Calu3 (cell line): ENCODE data around the gene TNFRSF11A. TPM values are rescaled to one million over a fixed set of nuclear protein-coding genes. Genes with fewer than 3 reads are reported as not detected.

ENCODE experiments used
- BruUV-seq: library from RNA; stranded (reverse); fragments of 400-500 nt; replicated peaks from 2 replicates; lab custom pipeline; 2021; lab: Mats Ljungman, UMichigan
- CTCF ChIA-PET: fragments of 300-600 bp; sonication (Branson Sonifier 250); formaldehyde crosslinking; loops from one replicate; lab custom pipeline; 2022; ENCODE audit warnings: antibody characterized with exemption; lab: Charles Lee
- DNase-seq: peaks from one replicate; pipeline ENCODE4 v3.0.0; 2022
- H3K27ac Mint-ChIP-seq: one replicate; pipeline ENCODE4 v1.8.0; 2022; ENCODE audit warnings: mixed read lengths; ENCODE audit not compliant: unreplicated experiment
- H3K27me3 Mint-ChIP-seq: one replicate; pipeline ENCODE4 v1.8.0; 2022; ENCODE audit warnings: mixed read lengths; ENCODE audit not compliant: unreplicated experiment
- H3K36me3 Mint-ChIP-seq: one replicate; pipeline ENCODE4 v1.8.0; 2022; ENCODE audit warnings: mild to moderate bottlenecking, moderate library complexity, mixed read lengths; ENCODE audit not compliant: insufficient read depth, unreplicated experiment
- H3K4me1 Mint-ChIP-seq: one replicate; pipeline ENCODE4 v1.8.0; 2022; ENCODE audit warnings: mild to moderate bottlenecking, low read depth, mixed read lengths; ENCODE audit not compliant: unreplicated experiment
- H3K4me3 Mint-ChIP-seq: one replicate; pipeline ENCODE4 v1.8.0; 2022; ENCODE audit warnings: mild to moderate bottlenecking, low read depth, moderate library complexity, mixed read lengths; ENCODE audit not compliant: unreplicated experiment
- H3K9me3 Mint-ChIP-seq: one replicate; pipeline ENCODE4 v1.8.0; 2022; ENCODE audit warnings: low read depth, mixed read lengths; ENCODE audit not compliant: unreplicated experiment
- CTCF ChIP-seq: fragments of 200-600 bp; IDR thresholded peaks from one replicate; pipeline ENCODE4 v1.8.0; 2022; ENCODE audit warnings: antibody characterized with exemption; ENCODE audit not compliant: unreplicated experiment
- intact Hi-C: fragments of 100-400 bp; cut with micrococcal nuclease; formaldehyde crosslinking; loops from one replicate; pipeline ENCODE4 v1.10.0; 2022; ENCODE audit not compliant: unreplicated experiment
- total RNA-seq: library from RNA; stranded (reverse); gene quantifications from 2 replicates; pipeline ENCODE4 v1.2.3, GENCODE V29; 2022

Gene TNFRSF11A
- total RNA-seq, 1 experiment from 2014 or later = 94.6 TPM

GRCh38 chr18:62418258-62418657 is 93.1 kb downstream of the TNFRSF11A start:
- DNase-seq = no peak
- H3K36me3 Mint-ChIP-seq = peaks cover 15% of the 10 kb centered on the region
- H3K27ac Mint-ChIP-seq = peak overlapping the region; percentile 99
- TF ChIP-seq CTCF = no peak
- CTCF ChIA-PET = interaction anchor here (0.6 kb wide), 1 partner anchor 15 kb away, joined by 3 read pairs; no protein-coding TSS in a partner anchor
- no peak overlapping the region for H3K4me3 Mint-ChIP-seq
- H3K4me1 Mint-ChIP-seq = peaks cover 54% of the 10 kb centered on the region
- no peaks in the 10 kb centered on the region for H3K9me3 Mint-ChIP-seq
- no TSS peak for BruUV-seq
- intact Hi-C loops = no loop called here
- no peaks in the 10 kb centered on the region for H3K27me3 Mint-ChIP-seq

GRCh38 chr18:62420151-62420512 is 95.0 kb downstream of the TNFRSF11A start:
- Mint-ChIP-seq H3K9me3 (no peaks in the 10 kb centered on the region), H3K4me1 (peaks cover 65% of the 10 kb centered on the region), H3K27ac (peak overlapping the region; percentile 99), H3K4me3 (peak overlapping the region; percentile 60), H3K36me3 (peaks cover 15% of the 10 kb centered on the region), H3K27me3 (no peaks in the 10 kb centered on the region)
- intact Hi-C loops = loop anchor here (2.0 kb wide), 4 partner anchors 81 to 235 kb away; no protein-coding TSS in a partner anchor
- BruUV-seq = TSS peak; percentile 75
- DNase-seq = peak; percentile 83
- CTCF ChIA-PET = interaction anchor here (0.6 to 1.7 kb wide), 18 partner anchors 12 to 1864 kb away, joined by 3 to 13 read pairs (median 4); partner anchors contain the start of genes TNFRSF11A and ZCCHC2
- TF ChIP-seq CTCF = no peak

- peak overlapping the region; percentile 60 for H3K4me3 Mint-ChIP-seq
- no peak for TF ChIP-seq CTCF
- peak; percentile 89 for DNase-seq
- no TSS peak for BruUV-seq
- CTCF ChIA-PET = interaction anchor here (0.6 to 1.7 kb wide), 20 partner anchors 13 to 1864 kb away, joined by 3 to 13 read pairs (median 4); partner anchors contain the start of genes TNFRSF11A and ZCCHC2
- peaks cover 70% of the 10 kb centered on the region for H3K4me1 Mint-ChIP-seq
- H3K36me3 Mint-ChIP-seq = peaks cover 19% of the 10 kb centered on the region
- intact Hi-C loops = loop anchor here (2.0 kb wide), 4 partner anchors 82 to 236 kb away; no protein-coding TSS in a partner anchor
- H3K9me3 Mint-ChIP-seq = no peaks in the 10 kb centered on the region
- no peaks in the 10 kb centered on the region for H3K27me3 Mint-ChIP-seq
- peak overlapping the region; percentile 99 for H3K27ac Mint-ChIP-seq
Measured at GRCh38 chr18:62420513-62421209, 95.6 kb downstream of the TNFRSF11A start.

GRCh38 chr18:62425465-62426190 is 100.5 kb downstream of the TNFRSF11A start:
- Mint-ChIP-seq H3K9me3 (peaks cover 11% of the 10 kb centered on the region), H3K4me3 (peak overlapping the region; percentile 57), H3K36me3 (peaks cover 11% of the 10 kb centered on the region), H3K27ac (peak overlapping the region; percentile 82), H3K27me3 (no peaks in the 10 kb centered on the region), H3K4me1 (peaks cover 51% of the 10 kb centered on the region)
- no TSS peak for BruUV-seq
- intact Hi-C loops = loop anchor here (1.0 to 2.0 kb wide), 2 partner anchors 59 to 159 kb away; no protein-coding TSS in a partner anchor
- TF ChIP-seq CTCF = peak; percentile 62
- peak; percentile 89 for DNase-seq
- CTCF ChIA-PET = interaction anchor here (0.6 to 1.4 kb wide), 17 partner anchors 11 to 234 kb away, joined by 3 to 18 read pairs (median 4); partner anchors contain the start of gene ZCCHC2
